ENCODE results near the gene SNX30.

The SNX30 gene

DNA sequence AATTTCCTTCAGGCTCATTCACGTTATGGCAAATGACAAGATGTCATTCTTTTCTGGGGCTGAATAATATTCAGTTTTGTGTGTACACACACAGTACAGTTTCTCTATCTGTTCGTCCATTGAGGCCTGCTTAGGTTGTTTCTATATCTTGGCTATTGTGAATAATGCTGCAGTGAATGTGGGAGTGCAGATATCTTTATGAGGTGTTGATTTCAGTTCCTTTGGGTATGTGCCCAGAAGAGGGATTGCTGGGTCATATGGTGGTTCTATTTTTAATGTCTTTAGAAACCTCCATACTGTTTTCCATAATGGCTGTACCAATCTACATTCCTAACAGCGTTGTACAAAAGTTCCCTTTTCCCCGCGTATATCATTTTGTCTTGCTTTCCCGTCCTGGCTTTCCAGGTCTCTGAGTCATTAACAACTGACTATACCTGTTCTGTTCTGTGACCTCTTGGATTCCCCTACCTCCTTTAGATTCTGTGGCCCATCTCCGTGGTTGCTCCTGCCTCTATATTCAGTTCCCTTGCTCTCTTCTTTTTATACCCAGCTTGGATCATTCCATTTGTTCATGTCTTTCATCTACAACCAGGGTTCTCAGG lies 6.8 kb downstream of the SNX30 start:
- no peak for DNase-seq (ENCODE audit: low read depth)
- in situ Hi-C loops (cut with HindIII; ENCODE audit: low sequenced_read_pairs) = no loop called here
- TF ChIP-seq CTCF (IDR thresholded peaks at IDR 0.05; ENCODE audit: low read depth, low read length, missing control alignments) = no peak
- H3K4me3 ChIP-seq (ENCODE audit: low read depth, low read length) = no peak overlapping the region

GRCh38 chr9:112757940-112758339 lies 7.4 kb downstream of the SNX30 start:
- no peak for TF ChIP-seq CTCF (IDR thresholded peaks at IDR 0.05; ENCODE audit: low read depth, low read length, missing control alignments)
- in situ Hi-C loops (cut with HindIII; ENCODE audit: low sequenced_read_pairs) = no loop called here
- DNase-seq (ENCODE audit: low read depth) = no peak
- H3K4me3 ChIP-seq (ENCODE audit: low read depth, low read length) = no peak overlapping the region

DNA sequence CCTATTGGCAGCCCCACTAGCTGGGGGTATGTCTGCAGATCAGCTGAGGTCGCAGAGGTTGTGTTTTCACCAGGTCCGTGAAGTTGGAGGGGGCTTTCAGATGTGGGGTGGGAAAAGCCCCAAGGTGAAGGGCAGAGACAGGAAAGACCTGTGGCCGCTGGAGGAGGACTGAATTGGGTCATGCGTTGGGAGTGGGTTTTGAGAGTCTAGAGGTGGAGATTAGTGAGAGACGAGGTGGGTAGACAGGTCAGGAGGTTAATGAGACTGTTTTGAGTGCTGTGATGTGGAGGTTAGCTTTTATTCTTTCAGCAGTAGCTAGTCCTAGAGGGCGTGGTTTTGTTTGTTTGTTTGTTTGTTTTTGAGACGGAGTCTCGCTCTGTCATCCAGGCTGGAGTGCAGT lies 10.3 kb downstream of the SNX30 start:
- no peak overlapping the region for H3K4me3 ChIP-seq (ENCODE audit: low read depth, low read length)
- in situ Hi-C loops (cut with HindIII; ENCODE audit: low sequenced_read_pairs) = no loop called here
- TF ChIP-seq CTCF (IDR thresholded peaks at IDR 0.05; ENCODE audit: low read depth, low read length, missing control alignments) = no peak
- DNase-seq (ENCODE audit: low read depth) = no peak

GRCh38 chr9:112761912-112762655 lies 11.5 kb downstream of the SNX30 start:
- no peak for TF ChIP-seq CTCF (IDR thresholded peaks at IDR 0.05; ENCODE audit: low read depth, low read length, missing control alignments)
- H3K4me3 ChIP-seq (ENCODE audit: low read depth, low read length) = no peak overlapping the region
- no peak for DNase-seq (ENCODE audit: low read depth)
- in situ Hi-C loops (cut with HindIII; ENCODE audit: low sequenced_read_pairs) = no loop called here

DNA sequence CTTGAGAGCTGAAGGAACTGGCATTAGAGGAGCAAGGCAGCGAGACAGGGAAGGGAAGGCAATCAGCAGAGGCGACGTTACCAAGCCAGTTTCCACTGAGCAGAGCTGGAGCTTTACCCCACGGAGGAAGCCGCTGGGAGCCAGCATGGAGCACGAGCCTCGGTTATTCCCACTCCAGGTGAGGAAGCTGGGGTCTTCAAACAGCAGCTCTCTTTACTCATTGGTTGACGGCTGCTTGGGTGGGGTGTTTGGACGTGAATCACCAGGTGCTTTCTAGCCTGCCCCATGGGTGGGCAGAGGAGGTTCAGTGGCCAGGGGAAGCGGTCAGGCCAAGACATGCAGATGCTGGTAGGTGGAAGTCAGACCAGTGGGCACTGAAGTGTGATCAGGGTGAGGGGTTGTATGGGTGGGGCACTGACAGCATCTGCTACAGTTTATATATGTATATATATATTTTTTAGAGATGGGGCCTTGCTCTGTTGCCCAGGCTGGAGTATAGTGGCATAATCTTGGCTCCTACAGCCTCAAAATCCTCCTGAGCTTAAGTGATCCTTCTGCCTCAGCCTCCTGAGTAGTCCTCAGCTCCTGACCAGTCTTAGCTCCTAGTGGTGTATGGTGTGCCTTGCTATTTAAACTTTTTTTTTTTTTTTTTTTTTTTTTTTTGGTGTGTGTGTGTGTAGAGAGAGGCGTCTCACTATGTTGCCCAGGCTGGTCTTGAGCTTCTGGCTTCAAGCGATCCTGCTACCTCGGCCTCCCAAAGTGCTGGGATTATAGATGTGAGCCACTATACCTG lies 12.4 kb downstream of the SNX30 start:
- no peak overlapping the region for H3K4me3 ChIP-seq (ENCODE audit: low read depth, low read length)
- in situ Hi-C loops (cut with HindIII; ENCODE audit: low sequenced_read_pairs) = no loop called here
- TF ChIP-seq CTCF (IDR thresholded peaks at IDR 0.05; ENCODE audit: low read depth, low read length, missing control alignments) = no peak
- no peak for DNase-seq (ENCODE audit: low read depth)

DNA sequence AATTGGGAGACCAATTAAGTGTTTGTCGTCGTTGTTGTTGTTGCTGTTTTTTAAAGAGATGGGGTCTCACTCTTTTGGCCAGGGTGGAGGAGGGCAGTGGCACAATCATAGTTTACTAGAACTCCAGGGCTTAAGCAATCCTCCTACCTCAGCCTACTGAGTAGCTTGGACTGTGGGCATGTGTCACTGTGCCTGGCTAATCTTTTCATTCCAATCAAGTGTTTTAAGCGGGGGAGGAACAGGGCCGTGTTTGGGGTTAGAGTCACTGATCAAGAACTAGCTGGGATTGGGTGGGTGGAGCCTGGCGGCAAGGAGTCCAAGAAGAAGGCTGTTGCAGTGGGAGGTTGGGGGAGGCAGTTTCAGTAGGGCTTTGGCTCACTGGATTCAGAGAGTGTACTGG lies 13.8 kb downstream of the SNX30 start:
- no peak for DNase-seq (ENCODE audit: low read depth)

More for the DNA sequence above, 13.8 kb downstream of the SNX30 start:
- H3K4me3 ChIP-seq (ENCODE audit: low read depth, low read length) = no peak overlapping the region
- in situ Hi-C loops (cut with HindIII; ENCODE audit: low sequenced_read_pairs) = no loop called here
- no peak for TF ChIP-seq CTCF (IDR thresholded peaks at IDR 0.05; ENCODE audit: low read depth, low read length, missing control alignments)

All from astrocyte of the cerebellum (primary cell).